Kidney epithelial cell (primary cell): Measurements from ENCODE around the gene RPS6KA4. TPM values are rescaled to one million over a fixed set of nuclear protein-coding genes. Genes with fewer than 3 reads are reported as not detected.

Experiments used
- DNase-seq: peaks from one replicate; pipeline ENCODE4 v3.0.0-alpha.2; 2010; ENCODE audit warnings: low read depth
- H3K27me3 ChIP-seq: 2 replicates; pipeline ENCODE4 v1.6.0; 2011; ENCODE audit warnings: low read length; ENCODE audit not compliant: control insufficient read depth, insufficient read depth
- H3K36me3 ChIP-seq: 2 replicates; pipeline ENCODE4 v1.5.1; 2011; ENCODE audit warnings: low read length; ENCODE audit not compliant: control insufficient read depth, insufficient read depth
- H3K4me3 ChIP-seq: 2 replicates; pipeline ENCODE4 v1.5.1; 2011; ENCODE audit warnings: low read depth, mild to moderate bottlenecking, control low read depth, low read length
- CTCF ChIP-seq: IDR thresholded peaks from 2 replicates; pipeline ENCODE4 v1.5.1; 2011; ENCODE audit warnings: mild to moderate bottlenecking, moderate library complexity, low read length, control low read depth, inconsistent platforms; ENCODE audit not compliant: insufficient read depth, poor library complexity, severe bottlenecking
- total RNA-seq: library from RNA; depleted of rRNA; stranded (reverse); fragments of >200 nt; gene quantifications from 2 replicates; pipeline ENCODE4 v1.2.3, GENCODE V29; 2015

RPS6KA4 gene
- total RNA-seq, 1 donor from 2014 or later: 43.0 TPM

GRCh38 chr11:64372802-64373597 lies 14.0 kb downstream of the RPS6KA4 start:
- Histone ChIP-seq H3K4me3 (no peak overlapping the region), H3K36me3 (no peaks in the 10 kb centered on the region), H3K27me3 (no peaks in the 10 kb centered on the region)
- DNase-seq: no peak
- TF ChIP-seq CTCF: no peak

GRCh38 chr11:64373598-64373974 lies 14.6 kb downstream of the RPS6KA4 start:
- peaks cover under 1% of the 10 kb centered on the region for H3K27me3 ChIP-seq
- H3K4me3 ChIP-seq: no peak overlapping the region
- no peaks in the 10 kb centered on the region for H3K36me3 ChIP-seq
- no peak for TF ChIP-seq CTCF
- DNase-seq: no peak

- no peak for TF ChIP-seq CTCF
- peaks cover 9% of the 10 kb centered on the region for H3K27me3 ChIP-seq
- H3K4me3 ChIP-seq: no peak overlapping the region
- no peaks in the 10 kb centered on the region for H3K36me3 ChIP-seq
- DNase-seq: no peak
These were observed 17.1 kb downstream of the RPS6KA4 start for GRCh38 chr11:64376071-64376470.

GRCh38 chr11:64378335-64378880 lies 19.4 kb downstream of the RPS6KA4 start:
- peaks cover 13% of the 10 kb centered on the region for H3K27me3 ChIP-seq

DNA sequence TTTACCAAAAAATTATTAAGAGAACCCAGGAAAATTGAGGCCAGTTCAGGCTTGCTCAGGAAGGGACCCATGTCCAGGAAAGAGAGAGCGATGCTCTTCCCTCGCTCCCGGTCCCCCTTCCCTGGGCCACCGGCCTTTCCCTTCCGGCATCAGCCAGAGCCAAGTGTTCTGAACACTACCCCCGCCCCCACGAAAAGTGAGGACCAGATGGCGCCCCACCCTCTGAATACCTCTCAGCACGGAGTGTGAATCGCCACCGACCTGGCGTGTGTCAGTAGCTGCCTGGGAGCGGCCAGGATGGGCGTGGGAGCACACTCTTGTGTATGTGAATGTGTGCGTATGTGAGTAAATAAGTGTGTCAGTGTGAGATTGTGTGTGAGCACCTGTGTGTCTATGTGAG lies 20.2 kb downstream of the RPS6KA4 start:
- TF ChIP-seq CTCF: no peak
- Histone ChIP-seq H3K27me3 (peaks cover 13% of the 10 kb centered on the region), H3K36me3 (no peaks in the 10 kb centered on the region), H3K4me3 (no peak overlapping the region)
- no peak for DNase-seq

More at GRCh38 chr11:64378335-64378880, 19.4 kb downstream of the RPS6KA4 start:
- no peaks in the 10 kb centered on the region for H3K36me3 ChIP-seq
- DNase-seq: no peak
- H3K4me3 ChIP-seq: no peak overlapping the region
- TF ChIP-seq CTCF: no peak
